ENCODE data around the gene TAS2R38.

Gene TAS2R38

GRCh38 chr7:141973673-141974072 lies at the start of gene TAS2R38:
TAS2R38 (minus strand) TSS chr7:141973773; CDS start chr7:141973689, 84 bp downstream.
- TF ChIP-seq CTCF (IDR thresholded peaks at IDR 0.05) = no peak
- no peaks in the 10 kb centered on the region for H3K36me3 ChIP-seq
- H3K9me3 ChIP-seq = no peaks in the 10 kb centered on the region
- peak within 1 kb of the TSS; percentile 8 for H3K27ac ChIP-seq
- no peaks in the 10 kb centered on the region for H3K27me3 ChIP-seq
- peaks cover 27 to 28% of the 10 kb centered on the region in 2 experiments for H3K4me1 ChIP-seq (ENCODE audit: control insufficient read depth in 1 of 2, insufficient read depth in 1 of 2, low read depth in 1 of 2, low read length in 1 of 2)
- H3K4me3 ChIP-seq (ENCODE audit: low read depth in 1 of 2, low read length in 1 of 2) = no peak within 1 kb of the TSS

- Histone ChIP-seq H3K9me3 (no peaks in the 10 kb centered on the region), H3K4me3 (ENCODE audit: low read depth in 1 of 2, low read length in 1 of 2) (no peak overlapping the region), H3K27ac (peak overlapping the region; percentile 13), H3K36me3 (peaks cover 70% of the 10 kb centered on the region), H3K27me3 (no peaks in the 10 kb centered on the region), H3K4me1 (ENCODE audit: control insufficient read depth in 1 of 2, insufficient read depth in 1 of 2, low read depth in 1 of 2, low read length in 1 of 2) (peaks cover 8% of the 10 kb centered on the region in 2 experiments)
- no peak for TF ChIP-seq CTCF (IDR thresholded peaks at IDR 0.05)
Measured at GRCh38 chr7:142018154-142018553, 44.6 kb upstream of the TAS2R38 start.

GRCh38 chr7:142017451-142017850 lies 43.9 kb upstream of the TAS2R38 start:
- no peak overlapping the region for H3K4me3 ChIP-seq (ENCODE audit: low read depth in 1 of 2, low read length in 1 of 2)
- H3K27ac ChIP-seq = no peak overlapping the region
- no peaks in the 10 kb centered on the region for H3K9me3 ChIP-seq
- no peak for TF ChIP-seq CTCF (IDR thresholded peaks at IDR 0.05)
- H3K36me3 ChIP-seq = peaks cover 70% of the 10 kb centered on the region
- H3K27me3 ChIP-seq = no peaks in the 10 kb centered on the region
- peaks cover 14% of the 10 kb centered on the region in 2 experiments for H3K4me1 ChIP-seq (ENCODE audit: control insufficient read depth in 1 of 2, insufficient read depth in 1 of 2, low read depth in 1 of 2, low read length in 1 of 2)

GRCh38 chr7:142012825-142013511 lies 39.4 kb upstream of the TAS2R38 start:
- TF ChIP-seq CTCF (IDR thresholded peaks at IDR 0.05) = no peak
- Histone ChIP-seq H3K27ac (peak overlapping the region; percentile 68), H3K4me1 (ENCODE audit: control insufficient read depth in 1 of 2, insufficient read depth in 1 of 2, low read depth in 1 of 2, low read length in 1 of 2) (peaks cover 14% of the 10 kb centered on the region in 2 experiments), H3K9me3 (no peaks in the 10 kb centered on the region), H3K27me3 (no peaks in the 10 kb centered on the region), H3K4me3 (ENCODE audit: low read depth in 1 of 2, low read length in 1 of 2) (no peak overlapping the region), H3K36me3 (peaks cover 71% of the 10 kb centered on the region)

GRCh38 chr7:142010952-142011548 lies 37.5 kb upstream of the TAS2R38 start:
- Histone ChIP-seq H3K4me1 (ENCODE audit: control insufficient read depth in 1 of 2, insufficient read depth in 1 of 2, low read depth in 1 of 2, low read length in 1 of 2) (peaks cover 20% of the 10 kb centered on the region in 2 experiments), H3K36me3 (peaks cover 77% of the 10 kb centered on the region), H3K27ac (peak overlapping the region; percentile 68), H3K27me3 (no peaks in the 10 kb centered on the region), H3K9me3 (no peaks in the 10 kb centered on the region), H3K4me3 (ENCODE audit: low read depth in 1 of 2, low read length in 1 of 2) (no peak overlapping the region)
- no peak for TF ChIP-seq CTCF (IDR thresholded peaks at IDR 0.05)
